HG02852 (cell line): ENCODE results near the gene ATP2B2.

ENCODE experiments used
- ATAC-seq: cut with Tn5 transposase; IDR thresholded peaks from one replicate; pipeline ENCODE4 v1.9.1; 2021; ENCODE audit warnings: mild to moderate bottlenecking, moderate library complexity; ENCODE audit not compliant: unreplicated experiment

Gene ATP2B2

GRCh38 chr3:10352146-10352911 is 153.1 kb downstream of the ATP2B2 start:
- no peak for ATAC-seq

DNA sequence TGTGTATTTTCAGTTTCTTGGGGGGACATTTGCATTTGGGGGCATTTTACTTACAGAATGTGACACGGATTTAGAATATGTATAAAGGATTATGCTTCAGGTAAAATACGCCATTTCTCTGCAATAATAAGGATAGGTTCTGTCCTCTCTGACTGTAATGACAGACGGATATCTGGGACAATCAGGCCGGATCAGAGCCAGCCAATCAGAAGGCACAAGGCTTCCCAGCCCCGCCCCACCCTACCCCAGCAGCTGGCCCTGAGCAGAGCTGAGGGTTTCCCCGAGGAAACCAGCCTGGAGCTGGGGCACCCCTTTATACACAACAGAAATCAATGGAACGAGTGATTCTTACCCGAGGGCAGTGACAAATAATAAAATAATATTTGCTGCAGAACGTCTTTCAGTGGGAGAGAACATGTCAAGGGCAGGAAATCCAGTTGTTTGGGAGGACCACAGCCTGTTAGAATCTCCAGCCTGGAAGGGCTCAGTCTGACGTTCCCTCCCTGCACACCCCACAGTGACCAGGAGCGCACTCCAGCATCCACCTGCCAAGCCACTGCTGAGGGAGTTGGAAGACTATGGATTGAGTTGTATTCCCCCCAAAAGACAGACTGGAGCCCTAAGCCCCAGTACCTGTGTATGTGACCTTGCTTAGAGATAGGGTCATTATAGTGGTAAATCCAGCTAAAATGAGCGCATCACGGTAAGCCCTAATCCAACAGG is 154.2 kb downstream of the ATP2B2 start:
- ATAC-seq: no peak

DNA sequence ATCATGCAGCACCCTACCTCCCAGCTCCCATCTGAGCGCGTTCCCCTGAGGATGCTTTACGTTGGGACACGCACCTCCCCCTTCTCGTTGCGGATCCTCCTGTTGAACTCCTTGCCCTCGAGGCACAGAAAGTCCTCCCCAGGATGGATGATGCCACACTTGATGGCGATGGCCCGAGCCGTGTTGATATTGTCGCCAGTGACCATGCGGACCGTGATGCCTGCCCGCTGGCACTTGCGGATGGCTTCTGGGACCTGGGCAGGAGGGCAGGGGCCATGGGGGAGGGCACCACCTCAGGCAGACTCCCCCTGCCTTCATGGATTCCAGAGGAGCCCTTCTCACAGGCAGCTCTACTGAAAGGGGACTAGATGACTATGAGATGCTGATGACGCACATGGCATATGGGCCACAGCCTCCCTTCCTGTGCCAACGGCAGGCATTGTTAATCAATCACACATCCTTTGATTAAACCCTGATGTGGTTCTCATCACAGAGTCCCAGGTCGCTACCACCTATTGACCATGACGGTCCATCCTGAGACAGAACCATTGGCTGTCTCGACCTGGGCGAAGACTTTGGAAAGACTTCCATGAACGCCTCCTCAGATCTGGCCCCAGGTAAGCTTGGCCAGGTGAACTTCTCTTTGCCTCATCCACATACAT is 154.9 kb downstream of the ATP2B2 start:
- no peak for ATAC-seq

DNA sequence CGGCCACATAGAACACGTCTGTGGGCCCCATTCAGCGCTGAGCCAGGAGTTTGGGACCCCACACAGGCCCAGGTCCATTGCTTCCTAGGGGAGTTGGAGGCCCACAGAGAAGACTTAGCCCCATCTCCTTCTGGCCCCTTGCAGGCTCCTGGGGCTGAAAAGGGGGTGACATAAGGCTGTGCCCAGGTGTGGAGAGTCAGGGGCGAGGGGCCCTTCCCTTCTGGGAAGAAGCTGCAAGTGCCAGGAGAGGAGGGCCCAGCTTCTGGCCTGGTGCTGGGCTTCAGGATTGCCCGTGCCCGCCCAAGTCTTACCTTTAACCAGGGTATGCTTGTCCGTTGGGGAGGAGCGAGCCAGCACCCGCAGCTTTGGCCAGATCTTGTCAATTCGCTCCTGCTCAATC is 155.6 kb downstream of the ATP2B2 start:
- no peak for ATAC-seq

- no peak for ATAC-seq
These were observed 157.0 kb downstream of the ATP2B2 start for GRCh38 chr3:10348404-10348721.

DNA sequence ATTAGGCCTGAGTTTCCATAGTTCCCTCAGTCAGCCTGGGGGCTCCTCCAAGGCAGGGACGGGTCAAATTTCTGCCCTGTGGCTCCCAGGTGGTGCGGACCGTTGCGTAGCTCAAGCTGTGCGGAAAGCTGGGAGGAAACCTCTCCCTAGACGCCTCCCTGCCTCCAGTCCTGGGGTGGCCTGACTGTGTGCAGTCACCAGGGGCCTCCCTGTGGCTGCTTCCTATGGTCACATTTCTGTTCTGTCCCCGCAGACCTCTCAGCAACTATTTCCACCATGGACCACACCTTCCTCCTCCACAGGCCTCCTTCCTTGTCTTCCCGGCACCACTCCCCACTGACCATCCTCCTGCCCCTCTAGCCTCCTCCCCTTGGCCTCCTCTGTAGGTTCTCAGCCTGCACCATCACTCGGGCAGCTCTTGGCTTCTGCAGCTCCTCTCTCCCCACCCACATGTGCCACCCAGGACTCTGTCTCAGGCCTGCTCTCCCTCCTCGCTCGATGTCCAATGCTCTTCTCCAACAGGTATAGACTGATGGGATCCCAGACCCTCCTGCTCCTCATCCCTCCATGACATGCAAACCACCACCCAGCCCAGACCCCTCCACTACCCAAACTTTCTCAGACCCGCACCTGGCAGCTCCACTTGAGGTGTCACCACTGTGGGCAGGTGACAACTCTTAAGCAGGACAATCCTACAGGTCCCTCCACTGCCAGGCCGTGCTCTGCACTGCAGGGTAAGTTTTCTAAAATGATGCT is 157.6 kb downstream of the ATP2B2 start:
- ATAC-seq: no peak

DNA sequence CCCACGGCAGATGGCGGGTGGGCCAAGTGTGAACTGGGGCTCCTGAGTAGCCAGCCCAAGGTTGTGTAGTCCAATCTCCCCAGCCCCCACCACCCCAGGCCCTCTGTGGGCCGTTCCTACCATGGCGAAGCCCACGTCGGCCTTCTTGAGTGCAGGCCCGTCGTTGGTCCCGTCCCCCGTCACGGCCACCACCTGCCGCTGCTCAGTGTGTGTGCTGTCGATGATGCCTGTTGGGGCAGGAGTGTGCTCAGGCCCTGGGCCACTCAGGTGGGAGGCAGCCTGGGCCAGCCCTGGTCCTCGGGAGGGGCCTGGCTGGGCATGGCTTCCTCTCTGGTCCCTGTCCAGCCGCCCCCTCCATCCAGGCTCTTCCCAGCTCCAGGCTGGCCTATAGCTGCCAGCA is 159.5 kb downstream of the ATP2B2 start:
- no peak for ATAC-seq

- ATAC-seq: no peak
These were observed 160.3 kb downstream of the ATP2B2 start for GRCh38 chr3:10344944-10345575.

DNA sequence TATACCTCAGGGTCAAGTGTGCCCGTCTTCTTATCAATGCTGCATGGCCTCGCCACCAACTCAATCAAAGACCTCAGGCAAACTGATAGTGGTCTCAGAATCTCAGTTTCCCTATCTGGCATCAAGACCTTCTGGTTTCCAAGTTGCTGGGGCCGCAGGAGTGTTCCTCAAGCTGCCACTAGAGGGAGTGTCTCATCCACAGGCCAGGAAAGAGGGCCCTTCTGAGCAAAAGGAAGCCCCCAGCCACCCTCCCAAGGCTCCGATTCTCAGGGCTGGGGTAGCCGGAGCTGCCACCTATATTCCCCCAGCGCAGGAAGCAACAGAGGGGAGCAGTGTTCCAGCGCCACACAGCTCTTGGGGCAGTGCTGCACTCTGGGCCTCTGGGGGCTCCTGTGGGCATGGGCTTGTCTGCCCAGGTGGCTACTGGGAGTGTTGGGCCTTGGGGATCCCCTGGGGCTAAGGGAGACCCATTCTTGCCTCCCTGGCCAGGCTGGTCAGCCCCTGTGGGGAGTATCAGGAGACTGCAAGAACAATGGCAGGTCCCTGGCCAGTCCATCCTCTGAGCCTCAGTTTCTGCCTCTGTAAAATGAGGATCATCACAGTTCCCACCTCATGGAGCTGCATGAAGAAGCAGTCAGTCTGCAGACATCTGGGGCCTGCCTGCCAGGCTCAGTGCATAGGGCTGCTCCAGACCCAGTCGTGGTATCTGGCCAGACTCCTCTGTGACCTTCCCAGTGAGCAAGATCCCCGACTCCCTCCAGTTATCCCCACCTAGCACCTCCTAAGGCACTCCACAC is 161.0 kb downstream of the ATP2B2 start:
- no peak for ATAC-seq

GRCh38 chr3:10343526-10343925 is 161.9 kb downstream of the ATP2B2 start:
- no peak for ATAC-seq

- ATAC-seq: no peak
These were observed 162.6 kb downstream of the ATP2B2 start for GRCh38 chr3:10342781-10343180.

DNA sequence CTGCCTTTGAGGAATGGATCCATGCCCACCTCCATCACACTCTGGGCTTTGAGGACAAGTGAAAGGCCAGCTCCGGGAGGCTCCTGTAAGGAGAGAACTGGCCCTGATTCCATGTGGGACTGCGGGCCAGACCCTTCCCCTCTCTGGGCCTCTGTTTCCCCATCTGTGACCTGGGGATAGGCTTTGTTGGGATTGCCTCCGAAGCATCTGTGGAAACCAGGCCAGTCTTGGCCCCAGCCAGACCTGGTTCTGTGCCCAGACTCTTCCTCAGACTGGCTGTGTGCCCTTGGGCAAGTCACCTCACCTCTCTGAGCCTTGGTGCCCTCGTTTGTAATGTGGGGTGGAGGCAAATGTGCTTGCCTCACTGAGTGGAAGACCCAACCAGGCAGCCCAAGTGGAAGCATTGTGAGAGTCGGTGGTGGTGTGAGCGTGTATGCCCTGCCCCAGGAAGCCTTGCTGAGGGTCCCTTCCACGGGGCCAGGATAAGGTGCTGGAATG is 163.4 kb downstream of the ATP2B2 start:
- ATAC-seq: no peak

GRCh38 chr3:10340476-10340875 is 164.9 kb downstream of the ATP2B2 start:
- no peak for ATAC-seq

- ATAC-seq: no peak
These were observed 165.3 kb downstream of the ATP2B2 start for GRCh38 chr3:10340046-10340445.

GRCh38 chr3:10339376-10339955 is 165.9 kb downstream of the ATP2B2 start:
- ATAC-seq: no peak

DNA sequence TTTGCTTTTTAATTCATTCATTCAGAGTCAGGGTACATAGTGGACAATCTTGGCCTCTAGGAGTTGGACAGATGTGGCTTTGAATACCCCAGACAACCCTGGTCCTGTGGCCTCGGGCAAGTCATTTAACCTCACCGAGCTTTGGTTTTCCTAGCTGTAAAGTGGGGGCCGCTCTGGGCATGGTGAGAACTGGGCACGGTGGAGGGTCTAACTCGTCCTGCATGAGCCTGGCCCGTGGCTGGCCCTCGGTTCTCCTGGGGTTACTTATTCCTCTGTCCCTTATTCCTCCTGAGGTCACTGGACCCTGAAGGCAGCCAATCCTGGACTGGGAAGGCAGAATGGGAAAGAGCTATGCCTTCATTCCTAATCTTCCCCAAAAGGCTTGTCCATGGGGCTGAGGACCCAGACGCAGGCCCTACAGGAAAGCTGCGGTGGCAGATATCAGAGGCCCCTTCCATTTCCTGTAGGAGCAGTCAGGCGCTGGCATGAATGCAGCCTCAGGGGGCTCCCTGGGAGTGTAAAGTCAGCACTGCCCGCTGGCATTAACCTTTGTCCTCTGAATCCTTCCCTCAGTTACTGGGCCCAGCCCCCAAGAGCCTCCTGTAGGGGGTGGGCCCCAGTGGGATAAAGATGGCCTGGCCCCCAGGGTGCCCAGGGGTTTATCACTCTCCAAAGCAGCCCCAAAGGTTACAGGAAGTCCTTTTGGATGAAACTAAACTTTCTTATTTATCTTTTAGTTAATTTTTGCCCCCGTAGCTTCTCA is 166.6 kb downstream of the ATP2B2 start:
- ATAC-seq: no peak

GRCh38 chr3:10338164-10338470 is 167.3 kb downstream of the ATP2B2 start:
- no peak for ATAC-seq

DNA sequence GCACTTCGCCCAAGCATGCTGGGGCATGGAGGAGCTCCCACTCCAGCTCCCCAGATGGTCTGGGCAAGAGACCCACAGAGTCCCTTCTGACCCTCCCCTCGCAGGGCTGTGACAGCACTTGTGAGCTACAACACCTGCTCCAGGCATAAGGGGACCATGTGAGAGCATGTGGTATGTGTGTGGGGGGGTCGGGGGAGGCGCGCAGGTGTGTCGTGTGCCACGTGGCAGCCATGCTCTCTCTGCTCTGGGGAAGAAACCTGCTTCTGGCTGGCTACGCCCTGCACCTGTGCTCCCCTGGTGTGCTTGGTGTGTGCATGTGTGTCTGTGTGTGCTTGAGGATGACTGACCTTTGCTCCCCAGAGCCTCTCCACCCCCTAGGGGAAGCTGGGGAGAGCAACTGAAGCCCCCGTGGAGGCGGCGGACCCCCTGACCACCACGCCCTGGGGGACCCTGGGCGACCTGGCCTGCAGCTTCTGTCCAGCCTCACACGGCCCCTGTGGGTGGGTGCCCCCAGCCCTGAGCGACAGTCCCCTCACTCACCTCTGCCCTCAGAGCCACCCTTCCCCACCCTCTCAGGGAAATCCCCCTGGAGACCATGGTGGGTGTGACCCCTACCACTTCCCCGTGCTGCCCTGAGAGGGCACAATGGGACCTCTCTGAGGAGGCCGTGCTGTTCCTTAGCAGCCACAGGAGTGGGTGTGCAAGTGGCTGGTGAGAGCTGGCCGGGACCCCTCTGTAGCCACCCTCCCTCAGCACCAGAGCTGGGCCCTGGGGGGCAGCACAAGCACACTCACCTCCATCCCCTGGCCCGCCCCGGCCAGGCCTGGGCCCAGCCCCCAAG is 167.8 kb downstream of the ATP2B2 start:
- ATAC-seq: no peak
